Fibroblast of villous mesenchyme (primary cell): ENCODE measurements around the gene ITGB2. TPM values are rescaled to one million over a fixed set of nuclear protein-coding genes. Genes with fewer than 3 reads are reported as not detected.

ENCODE experiments used
- DNase-seq: peaks from one replicate; pipeline ENCODE4 v3.0.0-alpha.2; 2010; ENCODE audit warnings: low read depth
- H3K4me3 ChIP-seq: 2 replicates; pipeline ENCODE4 v1.5.1; 2011; ENCODE audit warnings: low read depth, mild to moderate bottlenecking, low read length
- CTCF ChIP-seq: IDR thresholded peaks from 2 replicates; pipeline ENCODE4 v1.5.1; 2012; ENCODE audit warnings: low read depth, mild to moderate bottlenecking, low read length; ENCODE audit not compliant: insufficient read depth
- total RNA-seq: library from RNA; depleted of rRNA; stranded (reverse); fragments of >200 nt; gene quantifications from 2 replicates; pipeline ENCODE4 v1.2.3, GENCODE V29; 2012

Gene ITGB2
- total RNA-seq, 1 donor, result 0.43 TPM

DNA sequence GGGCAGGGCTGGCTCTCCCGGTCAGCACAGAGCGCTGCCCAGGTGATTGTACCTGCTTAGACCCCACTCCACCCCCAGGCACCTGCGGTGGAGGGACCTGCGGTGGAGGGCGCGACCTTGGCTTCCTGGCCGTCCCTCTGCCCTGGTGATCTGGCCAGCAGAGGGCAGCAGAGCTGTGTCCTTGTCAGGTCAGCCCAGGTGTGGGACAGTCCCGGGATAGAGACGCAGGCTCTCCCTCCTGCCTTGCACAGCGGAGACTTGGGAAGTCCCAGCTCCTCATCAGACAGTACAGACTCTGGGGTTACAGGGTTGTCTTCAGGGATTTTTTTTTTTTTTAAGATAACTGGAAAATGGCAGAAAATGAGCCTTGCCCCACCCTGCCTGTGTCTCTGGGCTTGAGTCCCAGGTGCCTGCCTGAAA is 29.1 kb upstream of the ITGB2 start:
- peak; percentile 93 for TF ChIP-seq CTCF
- no peak overlapping the region for H3K4me3 ChIP-seq
- DNase-seq, result peak; percentile 81

DNA sequence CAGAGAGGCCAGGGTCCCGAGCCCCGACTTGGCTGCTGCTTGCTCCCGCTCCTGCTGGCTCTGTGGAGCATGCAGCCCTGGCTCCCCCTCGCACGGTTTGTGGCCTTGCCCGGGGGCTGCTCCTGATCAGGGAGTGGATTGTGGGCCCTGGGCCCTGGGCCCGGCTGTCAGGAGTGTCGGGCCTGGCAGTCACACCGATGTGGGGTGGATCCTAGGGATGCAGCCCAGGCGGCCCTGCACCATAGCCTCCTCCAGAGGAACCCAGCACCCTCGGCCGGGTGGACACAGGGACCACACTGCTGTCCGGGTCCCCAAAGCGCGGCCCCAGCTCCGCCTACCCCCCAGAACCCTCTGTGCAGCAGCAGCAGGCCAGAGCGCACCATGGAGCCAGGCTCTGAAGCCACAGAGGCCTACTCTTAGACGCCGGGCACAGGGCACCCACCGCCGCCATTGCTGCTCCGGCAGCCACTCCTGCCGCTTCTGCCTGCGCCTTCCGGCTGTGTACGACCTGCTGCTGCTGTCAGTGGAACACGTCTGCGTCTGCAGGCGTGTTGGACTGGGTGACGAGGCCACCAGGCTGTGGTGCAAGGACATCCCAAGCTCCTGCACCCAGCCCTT is 28.6 kb upstream of the ITGB2 start:
- TF ChIP-seq CTCF, result no peak
- DNase-seq, result no peak

DNA sequence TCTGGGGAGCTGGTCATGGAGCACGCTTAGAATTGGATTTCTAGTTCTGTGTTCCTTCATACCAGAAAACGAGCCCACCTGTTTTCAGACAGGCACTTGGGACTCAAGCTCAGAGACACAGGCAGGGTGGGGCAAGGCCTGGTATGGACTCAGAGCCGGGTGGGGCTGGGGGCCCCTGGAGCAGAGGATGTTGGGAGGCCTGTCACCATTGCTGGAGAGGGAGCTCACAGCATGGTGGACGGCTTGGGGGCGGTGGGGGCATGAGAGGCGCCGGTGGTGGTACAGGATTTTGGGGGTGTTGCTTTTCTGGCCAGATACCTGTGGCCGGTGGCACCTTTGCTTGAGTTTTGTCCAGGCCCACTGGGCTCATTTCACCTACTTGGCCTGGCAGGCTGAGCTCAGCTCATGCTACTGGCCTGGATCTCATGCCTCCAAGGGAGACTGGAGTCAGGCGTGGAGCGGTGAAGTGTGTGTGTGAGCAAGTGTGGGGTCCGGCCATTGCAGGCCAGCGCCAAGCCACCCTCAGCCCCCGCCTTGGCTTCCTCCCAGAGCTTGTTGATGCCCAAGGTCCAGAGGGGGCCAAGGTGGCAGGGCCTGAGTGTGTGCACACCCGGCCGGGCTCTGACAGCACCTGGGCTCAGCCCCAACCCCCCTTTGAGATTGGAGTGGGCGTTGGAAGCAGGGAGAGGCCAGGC is 27.9 kb upstream of the ITGB2 start:
- H3K4me3 ChIP-seq, result no peak overlapping the region
- DNase-seq, result no peak
- TF ChIP-seq CTCF, result no peak

More for the DNA sequence above, 28.6 kb upstream of the ITGB2 start:
- no peak overlapping the region for H3K4me3 ChIP-seq

GRCh38 chr21:44947930-44948331 is 27.2 kb upstream of the ITGB2 start:
- no peak for DNase-seq
- no peak for TF ChIP-seq CTCF
- no peak overlapping the region for H3K4me3 ChIP-seq

GRCh38 chr21:44947111-44947929 is 26.6 kb upstream of the ITGB2 start:
- H3K4me3 ChIP-seq, result no peak overlapping the region
- no peak for TF ChIP-seq CTCF
- no peak for DNase-seq

- TF ChIP-seq CTCF, result no peak
Measured at GRCh38 chr21:44946254-44947041, 25.7 kb upstream of the ITGB2 start.

More at GRCh38 chr21:44946254-44947041, 25.7 kb upstream of the ITGB2 start:
- no peak overlapping the region for H3K4me3 ChIP-seq
- DNase-seq, result no peak
